ENCODE measurements around the gene GRIN2A. TPM values are rescaled to one million over a fixed set of nuclear protein-coding genes. Genes with fewer than 3 reads are reported as not detected.

GRIN2A gene
- total RNA-seq, 1 donor from 2014 or later = 1.5 TPM

GRCh38 chr16:10145542-10146035 is 36.6 kb downstream of the GRIN2A start:
- ChIA-PET CTCF (no interaction called here), POLR2A (no interaction called here)
- peaks cover 20% of the 10 kb centered on the region for H3K27me3 Mint-ChIP-seq
- no peaks in the 10 kb centered on the region for H3K9me3 Mint-ChIP-seq
- no peak for TF ChIP-seq CTCF (IDR thresholded peaks at IDR 0.05)
- DNase-seq (no peak), ATAC-seq (ENCODE audit: low read depth) (no peak)
- no peaks in the 10 kb centered on the region for H3K36me3 Mint-ChIP-seq (ENCODE audit: low read depth)
- peaks cover 2% of the 10 kb centered on the region for H3K4me1 Mint-ChIP-seq
- intact Hi-C loops (cut with micrococcal nuclease) = no loop called here
- no peak overlapping the region for H3K4me3 Mint-ChIP-seq
- H3K27ac Mint-ChIP-seq = no peak overlapping the region

DNA sequence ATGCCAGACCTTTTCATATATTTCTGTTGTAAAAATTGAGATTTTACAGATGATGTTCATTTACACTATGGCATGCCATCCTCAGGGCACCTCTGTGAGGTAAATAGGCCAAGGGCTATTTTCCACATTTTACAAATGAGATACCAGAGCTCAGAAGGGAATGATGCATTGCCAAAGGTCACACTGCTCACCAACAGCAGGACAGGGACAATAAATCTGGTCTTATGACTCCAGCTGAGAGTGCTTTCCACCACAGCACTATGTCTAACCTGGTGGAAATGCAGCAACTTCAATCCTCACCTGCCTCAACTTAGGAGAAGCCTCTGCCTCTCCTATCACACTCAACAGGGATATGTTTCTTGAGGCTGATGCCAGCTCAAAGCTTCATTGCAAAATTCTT is 40.6 kb downstream of the GRIN2A start:
- Mint-ChIP-seq H3K27me3 (peaks cover 4% of the 10 kb centered on the region), H3K36me3 (ENCODE audit: low read depth) (no peaks in the 10 kb centered on the region), H3K27ac (no peak overlapping the region), H3K4me3 (no peak overlapping the region), H3K9me3 (no peaks in the 10 kb centered on the region), H3K4me1 (peaks cover 2% of the 10 kb centered on the region)
- no peak for DNase-seq
- ATAC-seq (ENCODE audit: low read depth) = no peak
- no peak for TF ChIP-seq CTCF (IDR thresholded peaks at IDR 0.05)
- ChIA-PET POLR2A (no interaction called here), CTCF (no interaction called here)
- intact Hi-C loops (cut with micrococcal nuclease) = no loop called here

GRCh38 chr16:10138881-10139280 is 43.3 kb downstream of the GRIN2A start:
- CTCF ChIA-PET = no interaction called here
- ATAC-seq (ENCODE audit: low read depth) (no peak), DNase-seq (no peak)
- Mint-ChIP-seq H3K27ac (no peak overlapping the region), H3K9me3 (no peaks in the 10 kb centered on the region), H3K4me1 (peaks cover 2% of the 10 kb centered on the region), H3K4me3 (no peak overlapping the region), H3K36me3 (ENCODE audit: low read depth) (no peaks in the 10 kb centered on the region), H3K27me3 (no peaks in the 10 kb centered on the region)
- intact Hi-C loops (cut with micrococcal nuclease) = no loop called here
- POLR2A ChIA-PET = no interaction called here
- TF ChIP-seq CTCF (IDR thresholded peaks at IDR 0.05) = no peak

GRCh38 chr16:10137341-10137740 is 44.9 kb downstream of the GRIN2A start:
- no peak overlapping the region for H3K4me3 Mint-ChIP-seq
- no peak for TF ChIP-seq CTCF (IDR thresholded peaks at IDR 0.05)
- no peak overlapping the region for H3K27ac Mint-ChIP-seq
- H3K4me1 Mint-ChIP-seq = peaks cover 2% of the 10 kb centered on the region
- DNase-seq = no peak
- CTCF ChIA-PET = no interaction called here
- intact Hi-C loops (cut with micrococcal nuclease) = no loop called here
- H3K36me3 Mint-ChIP-seq (ENCODE audit: low read depth) = no peaks in the 10 kb centered on the region
- POLR2A ChIA-PET = no interaction called here
- H3K27me3 Mint-ChIP-seq = peaks cover 3% of the 10 kb centered on the region
- ATAC-seq (ENCODE audit: low read depth) = no peak
- no peaks in the 10 kb centered on the region for H3K9me3 Mint-ChIP-seq

- H3K9me3 Mint-ChIP-seq = no peaks in the 10 kb centered on the region
- H3K4me1 Mint-ChIP-seq = peaks cover under 1% of the 10 kb centered on the region
- POLR2A ChIA-PET = no interaction called here
- DNase-seq (no peak), ATAC-seq (ENCODE audit: low read depth) (no peak)
- intact Hi-C loops (cut with micrococcal nuclease) = no loop called here
- no peaks in the 10 kb centered on the region for H3K36me3 Mint-ChIP-seq (ENCODE audit: low read depth)
- H3K4me3 Mint-ChIP-seq = no peak overlapping the region
- CTCF ChIA-PET = no interaction called here
- H3K27me3 Mint-ChIP-seq = peaks cover 3% of the 10 kb centered on the region
- H3K27ac Mint-ChIP-seq = no peak overlapping the region
- TF ChIP-seq CTCF (IDR thresholded peaks at IDR 0.05) = no peak
Observed at GRCh38 chr16:10136916-10137315, 45.3 kb downstream of the GRIN2A start.
